Astrocyte (in vitro differentiated cells and primary cell): ENCODE data around the gene RAB40C. TPM values are rescaled to one million over a fixed set of nuclear protein-coding genes. Genes with fewer than 3 reads are reported as not detected.

Experiments
- DNase-seq: peaks from one replicate; pipeline ENCODE4 v3.0.0-alpha.2; 2010; ENCODE audit warnings: low read depth
- FAIRE-seq: peaks from 2 replicates; lab custom pipeline; 2011; peaks lifted over from hg19 to GRCh38; lab: Jason Lieb, UNC
- H2AFZ ChIP-seq: 2 replicates; pipeline ENCODE4 v1.6.0; 2012; ENCODE audit warnings: low read depth, low read length, inconsistent platforms
- H3K27ac ChIP-seq: 2 replicates; pipeline ENCODE4 v1.5.1; 2011; ENCODE audit warnings: low read depth, low read length, inconsistent platforms
- H3K27me3 ChIP-seq: 2 replicates; pipeline ENCODE4 v1.6.0; 2011; ENCODE audit warnings: low read length, inconsistent platforms; ENCODE audit not compliant: insufficient read depth
- H3K36me3 ChIP-seq: 2 replicates; pipeline ENCODE4 v1.5.1; 2011; ENCODE audit warnings: low read length, inconsistent platforms; ENCODE audit not compliant: insufficient read depth
- H3K4me1 ChIP-seq: 2 replicates; pipeline ENCODE4 v1.5.1; 2011; ENCODE audit warnings: low read length, inconsistent platforms; ENCODE audit not compliant: insufficient read depth
- H3K4me2 ChIP-seq: 2 replicates; pipeline ENCODE4 v1.6.0; 2012; ENCODE audit warnings: low read length, inconsistent platforms
- H3K4me3 ChIP-seq: 2 replicates; pipeline ENCODE4 v1.5.1; 2011; ENCODE audit warnings: low read depth, mild to moderate bottlenecking, low read length, inconsistent platforms; ENCODE audit not compliant: insufficient read depth
- H3K79me2 ChIP-seq: 2 replicates; pipeline ENCODE4 v1.6.0; 2012; ENCODE audit warnings: mild to moderate bottlenecking, low read length, inconsistent platforms; ENCODE audit not compliant: insufficient read depth
- H3K9ac ChIP-seq: 2 replicates; pipeline ENCODE4 v1.6.0; 2012; ENCODE audit warnings: mild to moderate bottlenecking, low read length, inconsistent platforms
- H3K9me3 ChIP-seq: 2 replicates; pipeline ENCODE4 v1.5.1; 2012; ENCODE audit warnings: low read depth, mild to moderate bottlenecking, low read length, inconsistent platforms; ENCODE audit not compliant: insufficient read depth
- H4K20me1 ChIP-seq: 2 replicates; pipeline ENCODE4 v1.6.0; 2012; ENCODE audit warnings: low read length, inconsistent platforms; ENCODE audit not compliant: insufficient read depth
- H3K27ac Mint-ChIP-seq: one replicate; pipeline ENCODE4 v1.8.0; 2021; ENCODE audit warnings: mild to moderate bottlenecking, mixed read lengths; ENCODE audit not compliant: unreplicated experiment
- H3K27me3 Mint-ChIP-seq: one replicate; pipeline ENCODE4 v1.8.0; 2021; ENCODE audit warnings: low read depth, mixed read lengths; ENCODE audit not compliant: unreplicated experiment
- H3K36me3 Mint-ChIP-seq: one replicate; pipeline ENCODE4 v1.8.0; 2021; ENCODE audit warnings: low read depth, mixed read lengths; ENCODE audit not compliant: unreplicated experiment
- H3K4me1 Mint-ChIP-seq: one replicate; pipeline ENCODE4 v1.8.0; 2021; ENCODE audit warnings: low read depth, mixed read lengths; ENCODE audit not compliant: unreplicated experiment
- H3K4me3 Mint-ChIP-seq: one replicate; pipeline ENCODE4 v1.8.0; 2021; ENCODE audit warnings: mild to moderate bottlenecking, moderate library complexity, mixed read lengths; ENCODE audit not compliant: unreplicated experiment
- H3K9me3 Mint-ChIP-seq: one replicate; pipeline ENCODE4 v1.8.0; 2021; ENCODE audit warnings: mild to moderate bottlenecking, mixed read lengths; ENCODE audit not compliant: unreplicated experiment
- CTCF ChIP-seq: IDR thresholded peaks from 2 replicates; pipeline ENCODE4 v1.5.1; 2011; ENCODE audit warnings: low read depth, mild to moderate bottlenecking, inconsistent platforms, low read length, moderate library complexity; ENCODE audit not compliant: insufficient read depth
- EZH2 ChIP-seq: IDR thresholded peaks from 2 replicates; pipeline ENCODE4 v1.6.1; 2012; ENCODE audit warnings: mild to moderate bottlenecking, low read length, inconsistent platforms; ENCODE audit not compliant: insufficient read depth
- total RNA-seq: library from RNA; stranded (reverse); gene quantifications from 2 replicates; pipeline ENCODE4 v1.2.1, GENCODE V29; 2021

The RAB40C gene
- total RNA-seq, 1 donor from 2014 or later: 13.0 TPM

DNA sequence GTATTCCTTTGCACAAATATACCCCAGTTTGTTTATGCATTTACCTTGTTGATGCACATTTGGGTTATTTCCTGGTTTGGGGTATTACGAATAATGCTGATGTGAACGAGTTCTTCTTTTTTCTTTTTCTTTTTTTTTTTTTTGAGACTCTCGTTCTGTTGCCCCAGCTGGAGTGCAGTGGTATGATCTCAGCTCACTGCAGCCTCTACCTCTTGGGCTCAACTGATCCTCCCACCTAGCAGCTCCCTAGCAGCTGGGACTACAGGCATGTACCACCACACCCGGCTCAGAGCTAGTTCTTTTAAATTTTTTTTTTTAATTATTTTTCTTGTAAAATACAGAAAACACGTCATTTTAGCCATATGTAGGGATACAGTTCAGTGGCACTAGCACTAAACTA is 14.1 kb downstream of the RAB40C start:
- no peak overlapping the region for H2AFZ ChIP-seq
- no peak overlapping the region for H3K4me3 Mint-ChIP-seq
- H3K4me1 ChIP-seq: no peaks in the 10 kb centered on the region
- peaks cover 9% of the 10 kb centered on the region for H3K9me3 Mint-ChIP-seq
- H3K4me1 Mint-ChIP-seq: no peaks in the 10 kb centered on the region
- H3K4me3 ChIP-seq: no peak overlapping the region
- DNase-seq (no peak), FAIRE-seq (no peak)
- H3K36me3 Mint-ChIP-seq: peaks cover 10% of the 10 kb centered on the region
- H3K36me3 ChIP-seq: no peaks in the 10 kb centered on the region
- TF ChIP-seq EZH2: no peak
- no peak for TF ChIP-seq CTCF
- no peak overlapping the region for H3K27ac Mint-ChIP-seq
- H3K27me3 ChIP-seq: no peaks in the 10 kb centered on the region
- H3K79me2 ChIP-seq: peaks cover 29% of the 10 kb centered on the region
- H3K4me2 ChIP-seq: no peak overlapping the region
- H3K9ac ChIP-seq: no peak overlapping the region
- H3K27ac ChIP-seq: no peak overlapping the region
- H4K20me1 ChIP-seq: peaks cover 62% of the 10 kb centered on the region
- H3K27me3 Mint-ChIP-seq: no peaks in the 10 kb centered on the region
- H3K9me3 ChIP-seq: no peaks in the 10 kb centered on the region

DNA sequence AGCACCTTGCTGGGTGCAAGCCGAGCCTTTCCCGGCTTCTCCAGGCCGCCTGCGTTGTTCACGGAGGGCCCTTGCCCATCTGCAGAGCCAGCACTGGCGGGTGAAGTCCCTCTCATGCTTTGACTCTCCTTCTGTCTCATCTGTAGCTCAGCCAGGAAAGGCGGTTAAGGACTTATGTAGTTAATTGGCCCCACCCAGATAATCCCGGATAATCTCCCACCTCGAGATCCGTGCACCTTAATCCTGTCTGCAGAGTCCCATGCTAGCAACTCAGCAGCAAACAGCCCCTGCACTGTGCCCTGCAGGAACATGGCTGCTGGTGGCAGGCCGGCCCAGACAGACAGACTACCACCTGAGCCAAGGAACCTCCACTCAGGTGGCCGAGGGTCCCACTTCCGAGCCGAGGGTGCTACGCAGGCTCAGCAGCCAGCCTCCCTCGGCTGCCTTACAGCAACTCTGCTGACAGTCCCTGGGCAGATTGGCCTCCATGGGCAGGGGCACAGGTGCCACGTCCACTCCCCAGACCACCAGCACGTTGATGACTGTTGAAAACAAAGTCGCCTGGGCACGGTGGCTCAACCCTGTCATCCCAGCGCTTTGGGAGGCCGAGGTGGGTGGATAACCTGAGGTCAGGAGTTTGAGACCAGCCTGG is 16.9 kb downstream of the RAB40C start:
- H3K36me3 ChIP-seq: no peaks in the 10 kb centered on the region
- H3K27ac ChIP-seq: no peak overlapping the region
- no peak overlapping the region for H3K4me2 ChIP-seq
- H3K79me2 ChIP-seq: peaks cover 41% of the 10 kb centered on the region
- no peak for DNase-seq
- peaks cover 11% of the 10 kb centered on the region for H3K36me3 Mint-ChIP-seq
- no peaks in the 10 kb centered on the region for H3K9me3 ChIP-seq
- H3K9ac ChIP-seq: no peak overlapping the region
- no peaks in the 10 kb centered on the region for H3K27me3 ChIP-seq
- H2AFZ ChIP-seq: no peak overlapping the region
- no peak for FAIRE-seq
- H3K9me3 Mint-ChIP-seq: peaks cover 9% of the 10 kb centered on the region
- no peak overlapping the region for H3K4me3 ChIP-seq
- H3K27me3 Mint-ChIP-seq: no peaks in the 10 kb centered on the region
- H3K27ac Mint-ChIP-seq: no peak overlapping the region
- H3K4me3 Mint-ChIP-seq: no peak overlapping the region
- H3K4me1 Mint-ChIP-seq: peaks cover 3% of the 10 kb centered on the region
- peaks cover 68% of the 10 kb centered on the region for H4K20me1 ChIP-seq
- no peaks in the 10 kb centered on the region for H3K4me1 ChIP-seq
- TF ChIP-seq CTCF: no peak
- TF ChIP-seq EZH2: no peak

GRCh38 chr16:608019-608418 is 18.2 kb downstream of the RAB40C start:
- Histone ChIP-seq H3K4me2 (no peak overlapping the region), H4K20me1 (peaks cover 61% of the 10 kb centered on the region), H2AFZ (no peak overlapping the region), H3K9ac (no peak overlapping the region), H3K9me3 (no peaks in the 10 kb centered on the region), H3K4me1 (no peaks in the 10 kb centered on the region), H3K36me3 (no peaks in the 10 kb centered on the region), H3K27ac (no peak overlapping the region), H3K79me2 (peaks cover 36% of the 10 kb centered on the region), H3K4me3 (no peak overlapping the region), H3K27me3 (no peaks in the 10 kb centered on the region)
- no peak for FAIRE-seq
- no peak for TF ChIP-seq EZH2
- DNase-seq: no peak
- Mint-ChIP-seq H3K36me3 (peaks cover 11% of the 10 kb centered on the region), H3K27me3 (no peaks in the 10 kb centered on the region), H3K27ac (no peak overlapping the region), H3K4me1 (peaks cover 3% of the 10 kb centered on the region), H3K9me3 (peaks cover 9% of the 10 kb centered on the region), H3K4me3 (no peak overlapping the region)
